GM21737 (cell line): ENCODE results near the gene DENND2C.
"Not testable (repeated sequence)": the region's sequence is repeated elsewhere in the genome, so short reads cannot be mapped to it uniquely, and the experiment has no call there.

Experiments used
- ATAC-seq: cut with Tn5 transposase; IDR thresholded peaks from one replicate; pipeline ENCODE4 v1.9.1; 2021; ENCODE audit warnings: mild to moderate bottlenecking, moderate library complexity; ENCODE audit not compliant: unreplicated experiment

Gene DENND2C

DNA sequence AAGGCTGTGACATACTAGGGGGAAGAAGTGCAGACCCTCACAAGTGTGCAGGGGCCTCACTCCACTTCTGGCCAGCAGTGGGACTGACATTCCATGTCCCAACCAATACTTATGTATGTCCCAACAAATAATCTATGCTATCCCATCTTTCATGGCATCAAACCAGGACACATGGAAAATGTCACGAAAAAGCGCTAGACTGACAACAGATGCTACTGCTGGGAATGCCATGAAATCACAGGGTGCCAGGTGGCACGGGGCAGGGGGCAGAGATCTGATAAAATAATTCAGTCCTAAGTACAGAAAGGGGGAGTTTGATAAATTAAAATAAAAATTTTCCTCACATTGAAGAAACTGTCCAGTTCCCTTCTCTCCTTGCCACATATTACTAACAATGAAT is 60.8 kb downstream of the DENND2C start:
- ATAC-seq, result no peak

- ATAC-seq, result no peak
Observed at GRCh38 chr1:114607223-114607622, 62.6 kb downstream of the DENND2C start.

DNA sequence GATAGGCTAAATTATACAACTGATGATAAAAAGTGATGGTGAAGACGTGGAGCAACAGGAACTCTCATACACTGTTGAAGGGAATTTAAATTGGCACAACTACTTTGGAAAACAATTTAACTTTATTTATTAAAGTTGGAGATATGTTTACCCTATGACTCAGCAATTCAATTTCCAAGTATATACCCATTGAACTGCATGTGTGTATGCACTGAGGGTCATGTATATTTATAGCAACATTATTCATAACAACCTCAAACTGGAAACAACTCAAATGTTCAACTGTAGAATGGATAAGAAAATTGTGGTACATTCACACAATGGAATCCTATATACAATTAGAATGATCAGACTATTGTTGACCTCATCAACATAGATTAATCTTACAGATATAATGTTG is 71.9 kb downstream of the DENND2C start:
- no peak for ATAC-seq

- ATAC-seq, result no peak
Observed at GRCh38 chr1:114595602-114596001, 74.2 kb downstream of the DENND2C start.

DNA sequence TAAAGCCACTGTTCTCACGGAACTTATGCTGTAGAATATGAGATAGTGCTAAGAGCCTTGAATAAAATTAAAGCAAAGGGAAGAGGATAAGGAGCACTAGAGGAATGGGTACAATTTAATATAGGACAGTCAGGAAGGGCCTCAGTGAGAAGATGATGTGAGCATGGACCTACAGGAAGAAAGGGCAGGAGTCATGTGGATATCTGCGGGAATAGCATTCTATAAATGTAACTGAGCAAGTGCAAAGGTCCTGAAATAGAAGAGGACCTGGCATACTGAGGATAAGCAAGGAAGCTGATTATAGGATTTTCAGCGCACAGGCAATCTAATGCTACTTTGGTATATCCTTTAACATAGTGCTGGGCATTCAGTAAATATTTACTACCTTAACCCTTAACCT is 75.8 kb downstream of the DENND2C start:
- no peak for ATAC-seq

DNA sequence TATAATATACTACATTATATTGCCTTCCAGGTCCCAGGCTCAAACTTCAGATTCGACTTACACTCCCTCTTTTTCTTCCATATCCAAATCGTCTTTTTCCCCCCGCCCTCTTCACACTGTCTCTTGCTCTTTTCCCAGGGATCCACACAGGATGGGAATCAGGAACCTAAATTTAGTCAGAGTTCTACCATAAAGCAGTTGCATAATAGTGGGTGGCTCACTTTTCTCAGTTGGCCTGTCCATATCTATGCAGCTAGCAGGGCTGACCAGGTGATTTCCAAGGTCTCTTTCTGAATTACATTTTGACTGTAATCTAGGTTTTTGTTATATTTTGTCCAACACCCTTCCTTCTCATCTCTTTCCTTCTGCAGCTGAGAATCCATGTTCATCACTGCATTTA is 80.7 kb downstream of the DENND2C start:
- ATAC-seq, result no peak

DNA sequence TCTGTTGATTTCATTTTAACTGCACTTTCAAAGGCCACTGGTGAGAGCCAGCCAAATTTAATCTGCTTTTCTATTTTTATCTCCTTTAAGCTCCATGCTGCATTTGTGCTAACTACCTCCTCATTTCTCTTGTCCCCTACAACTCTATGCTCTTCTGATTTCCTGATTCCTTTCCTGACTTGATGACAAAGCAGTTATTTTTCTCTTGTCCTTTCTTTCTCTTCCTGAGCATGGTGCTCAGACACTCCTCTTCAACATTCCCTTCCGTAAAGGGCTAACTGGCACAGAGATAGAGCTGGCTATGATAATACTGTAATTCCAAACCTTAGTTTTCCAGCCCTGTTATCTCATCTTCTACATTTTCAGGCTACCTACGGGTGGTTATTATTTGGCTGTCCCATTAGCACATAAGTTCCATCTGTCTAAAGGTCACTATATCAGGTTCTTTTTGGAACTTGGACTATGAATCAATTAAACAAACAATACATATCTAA is 81.6 kb downstream of the DENND2C start:
- ATAC-seq, result no peak

- ATAC-seq, result no peak
Observed at GRCh38 chr1:114587203-114587991, 82.5 kb downstream of the DENND2C start.

DNA sequence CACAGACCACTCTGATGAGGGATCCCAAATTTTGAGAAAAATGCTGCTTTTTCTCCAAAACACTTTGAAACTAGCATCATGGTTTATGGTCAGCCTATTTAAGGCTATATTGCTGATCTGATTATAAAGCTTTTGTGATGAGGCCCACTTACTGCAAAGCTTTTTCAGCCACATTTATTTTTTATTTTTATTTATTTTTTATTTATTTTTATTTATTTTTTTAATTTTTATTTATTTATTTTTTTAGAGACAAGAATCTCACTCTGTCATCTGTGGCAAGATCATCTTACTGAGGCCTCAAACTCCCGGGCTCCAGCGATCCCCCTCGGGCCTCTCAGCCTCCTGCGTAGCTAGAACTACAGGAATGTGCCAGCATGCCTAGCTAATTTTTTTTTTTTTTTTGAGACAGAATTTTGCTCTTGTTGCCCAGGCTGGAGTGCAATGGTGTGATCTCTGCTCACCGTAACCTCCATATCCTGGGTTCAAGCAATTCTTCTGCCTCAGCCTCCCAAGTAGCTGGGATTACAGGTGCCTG is 83.3 kb downstream of the DENND2C start:
- no peak for ATAC-seq

GRCh38 chr1:114585231-114585630 is 84.6 kb downstream of the DENND2C start:
- no peak for ATAC-seq

DNA sequence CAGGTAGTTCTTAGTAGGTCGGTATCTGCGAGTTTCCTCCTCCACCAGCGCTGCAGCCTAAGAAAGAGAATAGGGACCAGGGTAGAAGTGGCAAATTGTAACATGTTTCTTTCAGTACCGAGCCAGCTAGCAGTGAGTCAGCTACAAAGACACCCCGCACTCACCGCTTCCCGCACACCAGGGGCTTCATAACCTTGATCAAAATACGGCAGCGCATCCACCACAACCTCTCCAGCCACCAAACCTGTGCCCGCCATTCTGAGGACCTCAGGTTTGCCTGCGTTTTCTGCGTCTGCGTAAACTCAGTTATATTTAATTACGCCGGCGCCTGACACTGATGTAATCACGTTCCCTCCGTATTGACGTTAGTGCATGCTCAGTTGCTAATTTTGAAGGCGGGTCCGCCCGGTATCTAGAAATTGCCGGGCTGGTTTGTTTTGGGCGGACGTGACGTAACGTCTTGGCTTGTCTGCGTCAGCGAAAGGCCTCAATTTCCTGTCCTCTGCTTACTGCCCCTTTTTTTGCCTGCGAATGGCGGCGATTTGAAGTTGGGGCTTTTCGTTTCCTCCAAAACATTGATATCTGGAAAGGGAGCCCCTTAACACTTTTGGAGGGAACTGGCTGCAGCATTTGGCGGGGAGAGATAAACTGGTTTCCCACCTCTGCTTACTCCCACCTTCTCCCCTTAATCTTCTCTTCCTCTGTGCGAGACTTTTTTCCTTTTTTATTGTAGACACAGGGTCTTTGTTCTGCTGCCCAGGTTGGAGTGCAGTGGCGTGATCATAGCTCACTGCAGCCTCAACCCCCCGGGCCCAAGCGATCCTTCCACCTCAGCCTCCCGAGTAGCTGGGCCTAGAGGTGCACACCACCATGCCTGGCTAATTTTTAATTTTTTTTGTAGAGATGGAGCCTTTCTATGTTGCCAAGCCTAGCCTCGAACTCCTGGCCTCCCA is 88.2 kb downstream of the DENND2C start, which contains the start of gene BCAS2:
Gene BCAS2, minus strand, starts transcription at position 281 of the 953 bp plus-strand sequence. Its CDS starts 24 bp downstream, at position 257.
- ATAC-seq, result peak; percentile 98

DNA sequence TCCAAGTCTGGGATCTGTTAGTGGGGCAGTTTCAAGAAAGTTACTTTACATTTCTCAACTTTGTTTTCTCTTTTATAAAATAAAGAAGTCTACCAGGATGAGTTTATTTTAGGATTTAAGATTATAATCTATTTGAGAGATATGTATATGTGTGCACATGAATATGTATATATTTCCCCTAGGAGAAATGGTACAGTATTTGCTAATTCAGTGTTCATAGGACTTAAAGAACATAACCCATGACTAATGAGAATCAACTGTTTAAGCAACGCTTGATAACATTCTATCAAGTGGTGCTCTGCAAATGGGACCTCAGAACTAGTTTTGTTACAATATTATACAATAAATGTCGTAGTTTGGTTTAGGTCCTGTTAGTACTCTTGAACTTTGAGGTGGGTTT is 95.5 kb downstream of the DENND2C start:
- ATAC-seq, result no peak

GRCh38 chr1:114564141-114564540 is 105.7 kb downstream of the DENND2C start:
- ATAC-seq, result no peak

DNA sequence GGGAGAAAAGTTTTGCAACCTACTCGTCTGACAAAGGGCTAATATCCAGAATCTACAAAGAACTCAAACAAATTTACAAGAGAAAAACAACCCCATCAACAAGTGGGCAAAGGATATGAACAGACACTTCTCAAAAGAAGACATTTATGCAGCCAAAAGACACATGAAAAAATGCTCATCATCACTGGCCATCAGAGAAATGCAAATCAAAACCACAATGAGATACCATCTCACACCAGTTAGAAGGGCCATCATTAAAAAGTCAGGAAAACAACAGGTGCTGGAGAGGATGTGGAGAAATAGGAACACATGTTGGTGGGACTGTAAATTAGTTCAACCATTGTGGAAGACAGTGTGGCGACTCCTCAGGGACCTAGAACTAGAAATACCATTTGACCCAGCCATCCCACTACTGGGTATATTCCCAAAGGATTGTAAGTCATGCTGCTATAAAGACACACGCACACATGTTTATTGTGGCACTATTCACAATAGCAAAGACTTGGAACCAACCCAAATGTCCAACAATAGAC is 106.8 kb downstream of the DENND2C start:
- ATAC-seq, result not testable (repeated sequence)

DNA sequence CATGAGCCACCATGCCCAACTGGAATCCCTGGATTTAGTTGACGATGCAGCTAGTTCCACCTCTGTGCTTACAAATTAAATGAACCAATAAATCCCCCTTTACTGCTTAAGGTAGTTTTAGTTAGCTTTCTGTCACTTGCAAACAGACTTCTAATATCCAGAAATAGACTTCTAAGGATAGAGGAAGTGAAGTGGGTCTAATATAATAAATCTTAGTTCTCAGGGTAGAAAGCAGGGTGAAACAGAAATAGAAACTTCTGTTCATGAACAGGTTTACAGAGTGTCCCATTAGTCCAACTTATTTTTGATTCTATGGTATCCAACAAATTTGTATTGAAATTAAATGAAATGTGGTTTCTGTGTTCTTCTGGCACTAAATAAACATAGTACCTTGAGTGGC is 108.5 kb downstream of the DENND2C start:
- ATAC-seq, result no peak

- ATAC-seq, result no peak
Observed at GRCh38 chr1:114559356-114559755, 110.5 kb downstream of the DENND2C start.

GRCh38 chr1:114558544-114558943 is 111.3 kb downstream of the DENND2C start:
- no peak for ATAC-seq

- ATAC-seq, result no peak
Observed at GRCh38 chr1:114554577-114554976, 115.3 kb downstream of the DENND2C start.

GRCh38 chr1:114552106-114552639 is 117.7 kb downstream of the DENND2C start:
- no peak for ATAC-seq

DNA sequence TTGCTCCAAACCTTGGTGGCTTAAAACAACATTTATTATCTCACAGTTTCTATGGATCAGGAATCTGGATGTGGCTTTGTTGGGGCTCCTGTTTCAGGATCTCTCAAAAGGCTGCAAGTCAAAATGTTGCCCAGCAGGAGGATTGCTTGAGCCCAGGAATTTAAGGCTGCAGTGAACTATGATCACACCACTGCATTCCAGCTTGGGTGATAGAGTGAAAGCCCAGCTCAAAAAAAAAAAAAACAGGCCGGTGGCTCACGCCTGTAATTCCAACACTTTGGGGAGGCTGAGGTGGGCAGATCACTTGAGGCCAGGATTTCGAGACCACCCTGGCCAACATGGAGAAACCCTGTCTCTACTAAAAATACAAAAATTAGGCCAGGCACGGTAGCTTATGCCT is 118.4 kb downstream of the DENND2C start:
- no peak for ATAC-seq

- no peak for ATAC-seq
Observed at GRCh38 chr1:114550336-114550735, 119.5 kb downstream of the DENND2C start.
